GM18951 (cell line): ENCODE results near the gene PITPNC1.
"Not testable (repeated sequence)": the region's sequence is repeated elsewhere in the genome, so short reads cannot be mapped to it uniquely, and the experiment has no call there.

Source experiments
- POLR2A ChIP-seq: IDR thresholded peaks from 4 replicates; pipeline ENCODE4 v1.6.1; 2011; ENCODE audit warnings: mild to moderate bottlenecking; ENCODE audit not compliant: insufficient read length, insufficient read depth; ENCODE audit errors: extremely low read depth
- in situ Hi-C: fragments of 300-500 bp; cut with MboI; formaldehyde crosslinking; loops from one replicate; pipeline ENCODE4 v1.12.0; 2022; ENCODE audit warnings: low sequenced_read_pairs, mixed read lengths, inconsistent platforms; ENCODE audit not compliant: unreplicated experiment

The PITPNC1 gene

DNA sequence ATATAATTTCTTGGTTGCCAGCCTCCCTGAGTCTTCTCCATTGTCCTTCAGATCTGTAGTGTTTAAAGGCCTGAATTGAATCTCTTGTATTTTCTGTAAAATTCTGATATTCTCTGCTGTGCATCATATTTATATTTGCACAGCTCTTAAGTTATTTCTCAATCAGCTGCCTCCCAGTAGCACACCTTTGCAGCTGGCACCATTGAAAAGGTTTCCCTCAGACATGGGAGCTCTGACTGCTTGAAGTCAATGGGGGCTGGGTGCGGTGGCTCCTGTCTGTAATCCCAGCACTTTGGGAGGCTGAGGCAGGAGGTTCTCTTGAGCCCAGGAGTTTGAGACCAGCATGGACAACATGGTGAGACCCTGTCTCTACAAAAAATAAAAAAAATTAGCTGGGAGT is 40.4 kb downstream of the PITPNC1 start:
- no peak for TF ChIP-seq POLR2A
- in situ Hi-C loops = no loop called here

DNA sequence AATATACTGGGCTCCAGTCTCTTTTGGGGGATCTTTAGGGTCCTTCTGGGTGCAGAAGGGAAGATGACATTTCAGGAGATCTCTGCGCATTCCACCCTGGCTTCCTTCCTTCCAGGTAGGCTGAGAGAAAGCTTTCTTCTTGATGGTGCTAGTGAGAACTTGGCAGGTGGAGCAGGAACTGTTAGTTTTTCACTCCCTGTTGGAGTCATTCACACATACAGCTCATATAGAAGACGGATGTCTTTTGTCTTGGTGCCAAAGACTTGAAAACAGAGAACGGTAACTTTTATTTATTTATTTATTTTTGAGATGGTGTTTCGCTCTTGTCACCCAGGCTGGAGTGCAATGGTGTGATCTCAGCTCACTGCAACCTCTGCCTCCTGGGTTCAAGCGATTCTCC is 43.9 kb downstream of the PITPNC1 start:
- TF ChIP-seq POLR2A = no peak
- in situ Hi-C loops = no loop called here

DNA sequence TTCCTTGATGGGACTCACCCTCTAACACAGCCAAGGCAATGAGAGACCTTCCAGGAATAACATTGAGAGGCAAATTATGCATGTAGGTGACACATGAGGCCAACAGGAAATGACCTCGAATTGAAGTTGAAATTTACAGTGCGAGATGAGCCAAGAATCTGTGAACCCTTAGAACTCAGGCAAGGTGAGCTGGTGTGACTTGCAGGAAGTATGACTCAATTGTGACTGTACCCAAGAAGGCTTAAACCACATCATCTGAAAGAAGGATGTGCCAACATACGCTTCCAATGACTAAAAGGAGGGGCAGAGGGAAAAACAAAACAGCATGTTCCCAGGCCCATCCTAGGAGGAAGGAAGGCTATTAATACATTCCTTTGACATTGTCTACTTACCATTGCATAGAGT is 44.8 kb downstream of the PITPNC1 start:
- in situ Hi-C loops = no loop called here
- TF ChIP-seq POLR2A = no peak

DNA sequence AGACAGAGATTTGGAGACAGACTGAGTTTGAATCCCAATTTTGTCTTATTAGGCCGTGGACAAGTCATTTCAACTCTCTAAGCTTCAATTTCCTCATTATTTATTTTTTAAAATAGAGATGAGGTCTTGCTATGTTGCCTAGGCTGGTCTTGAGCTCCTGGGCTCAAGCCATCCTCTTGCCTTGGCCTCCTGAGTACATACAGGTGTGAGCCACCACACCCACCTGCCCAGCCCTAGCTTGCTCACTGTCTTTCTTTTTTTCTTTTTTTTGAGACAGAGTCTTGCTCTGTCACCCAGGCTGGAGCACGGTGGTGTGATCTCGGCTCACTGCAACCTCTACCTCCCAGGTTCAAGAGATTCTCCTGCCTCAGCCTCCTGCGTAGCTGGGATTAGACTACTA is 45.2 kb downstream of the PITPNC1 start:
- in situ Hi-C loops = not testable (repeated sequence)

DNA sequence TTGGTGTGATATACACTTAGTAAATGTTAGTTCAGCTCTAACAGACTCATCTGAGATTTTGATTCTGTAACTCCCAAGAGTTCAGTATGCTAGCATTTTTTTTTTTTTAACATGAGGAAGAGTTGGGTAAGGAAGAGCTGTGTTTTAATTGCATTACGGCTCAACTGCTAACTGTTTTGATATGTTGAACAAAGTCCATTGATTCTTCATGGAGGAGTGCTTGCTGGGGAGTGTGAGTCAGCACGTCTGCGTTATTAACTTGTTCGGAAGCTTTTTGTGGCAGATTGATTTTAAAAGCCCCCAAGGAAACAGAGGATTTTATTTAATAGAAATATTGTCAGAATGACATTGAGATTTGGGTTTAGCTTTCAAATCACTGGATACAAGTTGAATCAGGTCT is 45.8 kb downstream of the PITPNC1 start:
- in situ Hi-C loops = no loop called here

DNA sequence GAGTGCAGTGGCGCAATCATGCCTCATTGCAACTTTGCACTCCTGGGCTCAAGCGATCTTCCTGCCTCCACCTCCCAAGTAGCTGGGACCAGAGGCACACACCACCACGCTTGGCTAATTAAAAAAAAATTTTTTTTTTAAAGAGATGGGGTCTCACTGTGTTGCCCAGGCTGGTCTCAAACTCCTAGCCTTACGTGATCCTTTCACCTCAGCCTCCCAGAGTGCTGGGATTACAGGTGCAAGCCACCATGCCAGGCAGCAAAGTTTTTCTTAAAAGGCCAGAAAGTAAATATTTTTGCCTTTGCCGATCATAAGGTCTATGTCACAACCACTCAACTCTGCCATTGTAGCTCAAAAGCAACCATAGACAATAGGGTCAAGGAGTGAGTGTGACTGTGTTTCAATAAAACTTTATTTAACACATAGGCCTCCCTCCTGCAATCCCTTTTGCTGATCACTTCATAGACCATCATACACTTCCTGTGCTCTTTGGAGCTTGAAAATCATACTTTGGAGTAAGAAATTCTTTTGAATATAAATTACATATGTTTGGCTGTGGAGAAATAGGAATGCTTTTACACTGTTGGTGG is 48.6 kb downstream of the PITPNC1 start:
- in situ Hi-C loops = no loop called here
- no peak for TF ChIP-seq POLR2A

More for the DNA sequence above, 45.8 kb downstream of the PITPNC1 start:
- no peak for TF ChIP-seq POLR2A

DNA sequence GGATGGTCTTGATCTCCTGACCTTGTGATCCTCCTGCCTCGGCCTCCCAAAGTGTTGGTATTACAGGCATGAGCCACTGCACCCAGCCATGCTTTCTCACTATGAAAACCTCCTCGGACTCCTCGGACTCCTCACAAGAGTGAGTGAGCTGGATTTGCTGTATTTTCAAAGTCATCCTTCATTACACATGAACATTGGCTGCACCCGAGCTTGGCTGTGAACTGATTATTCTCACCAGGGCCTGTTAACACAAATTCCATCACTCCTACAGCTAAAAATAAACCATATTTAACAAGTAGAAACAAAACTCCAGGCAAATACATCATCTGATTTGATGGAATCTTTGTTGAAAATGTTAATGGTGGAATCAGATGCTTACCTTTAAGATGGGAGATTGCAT is 50.3 kb downstream of the PITPNC1 start:
- in situ Hi-C loops = no loop called here
- TF ChIP-seq POLR2A = no peak

DNA sequence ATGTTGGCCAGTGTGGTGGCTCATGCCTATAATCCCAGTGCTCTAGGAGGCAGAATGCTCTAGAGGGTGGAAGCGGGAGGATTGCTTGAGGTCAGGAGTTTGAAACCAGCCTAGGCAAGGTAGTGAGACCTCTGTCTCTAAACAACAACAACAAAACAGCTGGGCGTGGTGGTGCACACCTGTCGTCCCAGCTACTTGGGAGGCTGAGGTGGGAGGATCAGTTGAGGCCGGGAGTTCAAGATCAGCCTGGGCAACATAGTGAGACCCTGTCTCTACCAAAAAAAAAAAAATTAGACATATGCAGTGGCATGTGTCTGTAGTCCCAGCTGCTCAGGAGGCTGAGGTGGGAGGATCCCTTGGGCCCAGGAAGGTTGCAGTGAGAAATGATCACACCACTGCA is 53.4 kb downstream of the PITPNC1 start:
- in situ Hi-C loops = not testable (repeated sequence)

DNA sequence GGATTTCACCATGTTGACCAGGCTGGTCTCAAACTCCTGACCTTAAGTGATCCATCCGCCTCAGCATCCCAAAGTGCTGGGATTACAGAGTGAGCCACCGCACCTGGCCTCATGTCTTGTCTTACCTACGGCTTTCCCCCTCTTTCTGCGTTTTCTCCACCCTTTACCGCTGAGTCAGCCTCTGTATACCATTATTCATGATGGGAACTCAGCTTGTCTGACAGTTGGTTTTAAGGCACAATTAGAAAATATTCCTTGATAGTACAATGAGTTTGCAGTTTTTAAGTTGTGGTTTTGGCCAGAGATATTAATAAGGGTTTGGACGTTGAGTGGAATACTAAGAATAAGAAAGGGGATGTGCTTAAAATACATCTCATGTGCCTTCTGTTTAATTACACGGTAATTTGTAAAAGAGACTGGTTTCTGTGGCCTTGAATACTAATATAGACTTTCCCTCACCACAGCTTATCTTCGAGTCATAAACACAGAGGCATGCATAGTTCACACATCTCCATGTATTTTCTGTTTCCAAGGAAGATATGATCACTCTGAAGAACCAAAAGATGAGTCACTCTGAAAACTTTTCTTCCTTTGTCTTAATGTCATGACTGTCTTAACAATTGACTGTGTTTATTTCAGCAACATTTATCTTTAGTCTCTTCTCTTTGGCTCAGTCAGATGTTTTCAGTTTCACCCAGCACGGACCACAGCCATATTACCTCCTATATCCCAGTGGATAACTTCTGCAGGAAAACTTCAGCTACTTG is 54.4 kb downstream of the PITPNC1 start:
- in situ Hi-C loops = no loop called here
- TF ChIP-seq POLR2A = no peak

DNA sequence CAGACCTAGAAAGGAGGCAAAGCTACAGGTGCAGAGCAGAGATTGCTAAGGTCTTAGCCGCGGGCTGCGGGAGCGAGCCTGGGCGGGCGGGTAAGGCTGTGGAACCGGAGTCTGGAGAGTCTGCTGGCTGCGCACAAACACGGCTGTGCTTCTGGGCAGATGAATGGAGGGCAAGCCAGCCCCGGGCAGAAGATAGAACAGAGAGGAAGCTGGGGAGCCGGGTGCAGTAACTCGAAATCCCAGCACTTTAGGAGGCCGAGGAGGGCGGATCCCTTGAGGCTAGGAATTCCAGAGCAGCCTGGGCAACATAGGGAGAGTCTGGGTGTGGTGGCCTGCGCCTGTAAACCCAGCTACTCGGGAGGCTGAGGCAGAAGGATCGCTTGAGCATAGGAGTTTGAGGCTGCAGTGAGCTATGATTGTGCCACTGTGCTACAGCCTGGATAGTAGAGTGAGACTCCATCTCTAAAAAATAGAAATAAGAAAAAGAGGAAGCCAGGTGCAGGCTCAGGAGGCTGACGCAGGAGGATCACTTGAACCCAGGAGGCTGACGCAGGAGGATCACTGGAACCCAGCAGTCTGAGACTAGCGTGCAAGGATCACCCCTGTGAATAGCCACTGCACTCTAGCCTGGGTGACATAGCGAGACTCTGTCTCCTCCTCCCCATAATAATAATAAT is 56.3 kb downstream of the PITPNC1 start:
- TF ChIP-seq POLR2A = no peak
- in situ Hi-C loops = no loop called here

DNA sequence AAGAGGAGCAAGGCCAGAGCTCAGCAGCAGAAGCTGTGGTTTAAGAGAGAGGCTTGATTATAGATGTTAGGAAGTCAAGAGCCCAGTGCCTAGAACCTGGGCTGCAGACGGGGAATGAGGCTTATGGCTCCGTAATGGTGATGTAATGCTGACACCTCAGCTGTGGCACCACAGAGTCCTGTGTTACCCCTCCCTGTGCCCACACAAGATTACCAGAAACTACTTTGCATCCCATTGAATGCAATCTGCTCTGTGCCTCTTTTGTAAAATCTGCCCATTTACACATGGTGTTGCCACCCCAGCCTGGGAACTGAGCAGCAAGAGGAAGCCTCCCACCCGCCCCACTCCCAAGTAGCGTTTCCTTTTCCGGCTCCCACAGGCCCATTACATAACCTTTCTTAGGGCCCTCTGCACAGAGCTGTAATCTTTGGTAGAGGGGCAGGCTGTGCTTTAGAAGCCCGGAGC is 57.0 kb downstream of the PITPNC1 start:
- TF ChIP-seq POLR2A = no peak
- in situ Hi-C loops = no loop called here

DNA sequence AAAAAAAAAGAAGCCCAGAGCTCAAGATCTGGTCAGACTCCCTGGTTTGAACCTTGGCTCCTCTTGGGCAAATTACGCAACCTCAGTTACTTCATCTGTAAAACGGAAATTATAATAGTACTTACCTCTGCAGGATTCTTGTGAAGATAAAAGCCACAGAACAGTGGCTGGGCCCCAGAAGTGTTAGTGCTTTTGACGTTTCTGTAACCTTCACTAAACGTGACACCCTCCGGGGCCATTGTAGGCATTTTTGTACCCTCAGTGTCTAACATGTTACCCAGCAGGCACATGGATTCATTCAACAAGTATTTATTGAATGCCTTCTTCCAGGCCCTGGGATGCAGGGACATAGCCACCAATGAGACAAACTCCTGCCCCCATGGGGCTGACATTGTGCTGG is 58.0 kb downstream of the PITPNC1 start:
- TF ChIP-seq POLR2A = no peak
- in situ Hi-C loops = no loop called here

DNA sequence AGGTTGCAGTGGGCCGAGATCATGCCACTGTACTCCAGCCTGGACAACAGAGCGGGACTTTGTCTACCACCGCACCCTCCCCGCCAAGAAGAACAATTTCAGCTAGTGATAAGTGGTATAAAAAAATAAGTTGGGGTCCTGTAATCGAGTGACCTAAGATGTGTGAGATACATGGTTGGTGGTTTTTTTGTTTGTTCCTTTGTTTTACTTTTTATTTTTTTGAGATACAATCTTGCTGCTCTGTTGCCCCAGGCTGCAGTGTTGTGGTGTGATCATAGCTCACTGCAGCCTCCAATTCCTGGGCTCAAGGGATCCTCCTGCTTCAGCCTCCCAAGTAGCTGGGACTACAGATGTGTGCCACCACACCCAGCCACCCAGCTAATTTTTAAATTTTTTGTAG is 58.7 kb downstream of the PITPNC1 start:
- in situ Hi-C loops = no loop called here
- TF ChIP-seq POLR2A = no peak

DNA sequence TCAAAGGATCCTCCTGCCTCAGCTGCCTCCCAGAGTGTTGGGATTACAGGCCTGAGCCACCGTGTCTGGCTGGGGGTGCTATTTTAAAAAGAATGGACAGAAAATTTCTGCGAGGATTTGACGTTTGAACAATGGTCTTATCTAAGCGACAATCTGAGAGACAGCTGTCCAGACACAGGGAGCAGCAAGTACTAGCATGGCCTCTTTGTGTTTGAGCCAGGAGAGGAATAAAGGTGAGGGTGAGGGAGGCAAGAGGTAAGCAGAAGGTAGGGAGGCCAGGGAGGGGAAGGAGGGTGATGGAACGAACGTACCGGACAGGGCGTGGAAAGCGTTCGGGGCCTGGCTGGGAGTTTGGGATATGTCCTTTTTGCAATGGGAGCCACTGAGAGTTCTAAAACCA is 59.2 kb downstream of the PITPNC1 start:
- no peak for TF ChIP-seq POLR2A
- in situ Hi-C loops = no loop called here
